Measurements from ENCODE around the gene ZSCAN20.

DNA sequence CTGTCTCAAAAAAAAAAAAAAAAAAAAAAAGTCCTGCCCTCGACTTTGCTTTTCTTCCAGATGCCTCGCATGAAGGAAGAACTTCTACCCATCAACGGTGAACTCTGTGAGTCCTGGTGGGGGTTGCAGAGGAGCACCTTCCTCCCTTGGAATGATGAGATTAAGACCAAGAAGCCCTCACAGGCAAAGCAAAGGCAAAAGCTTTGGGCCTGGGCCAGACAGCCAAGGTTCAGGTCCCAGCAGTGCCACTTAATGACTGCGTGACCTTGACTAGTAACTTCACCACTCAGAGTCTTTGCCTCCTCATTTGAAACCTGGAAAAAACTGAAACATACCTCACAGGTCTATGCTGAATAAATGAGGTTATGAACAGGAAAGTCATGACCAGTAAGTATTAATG is 55.5 kb downstream of the ZSCAN20 start:
- TF ChIP-seq POLR2AphosphoS5 (IDR thresholded peaks at IDR 0.05) (no peak), CTCF (IDR thresholded peaks at IDR 0.05; ENCODE audit: poor library complexity, severe bottlenecking) (no peak), REST (IDR thresholded peaks at IDR 0.05; ENCODE audit: borderline replicate concordance) (no peak)

Data from neural cell (in vitro differentiated cells).